LNCaP clone FGC (cell line): Measurements from ENCODE around the gene NDUFB5.

Source experiments
- DNase-seq: peaks from one replicate; pipeline ENCODE4 v3.0.0-alpha.2; 2011; ENCODE audit warnings: low read depth
- H3K4me3 ChIP-seq: 2 replicates; pipeline ENCODE4 v1.5.1; 2011; ENCODE audit warnings: mild to moderate bottlenecking, low read depth, low read length, control low read depth
- CTCF ChIP-seq: IDR thresholded peaks from 2 replicates; pipeline ENCODE4 v1.5.1; 2012; ENCODE audit warnings: mild to moderate bottlenecking; ENCODE audit not compliant: control insufficient read depth, insufficient read depth; ENCODE audit errors: extremely low read depth

The NDUFB5 gene

DNA sequence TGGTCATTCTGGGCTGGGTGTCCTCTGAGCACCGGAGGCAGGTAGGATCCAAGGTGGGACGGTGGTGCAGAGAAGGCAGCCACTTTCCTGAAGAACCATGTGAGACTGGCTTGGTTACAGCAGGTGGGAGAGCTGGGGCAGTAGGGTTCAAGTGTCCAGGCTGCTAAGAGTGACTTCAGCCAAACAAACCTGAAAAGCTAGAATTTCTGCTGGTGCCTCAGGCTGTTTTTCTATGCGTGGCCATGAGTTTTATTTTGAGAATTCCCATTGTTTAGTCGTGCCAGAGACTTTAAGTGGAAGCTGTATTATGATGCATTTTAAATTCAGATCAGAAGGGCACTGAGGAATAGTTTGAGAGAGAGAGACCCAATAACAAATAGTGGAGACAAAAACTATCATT is 68.3 kb downstream of the NDUFB5 start:
- no peak for TF ChIP-seq CTCF
- H3K4me3 ChIP-seq, result no peak overlapping the region
- no peak for DNase-seq

- TF ChIP-seq CTCF, result no peak
- H3K4me3 ChIP-seq, result no peak overlapping the region
- no peak for DNase-seq
Observed at GRCh38 chr3:179673523-179673922, 68.9 kb downstream of the NDUFB5 start.

GRCh38 chr3:179676081-179676480 is 71.5 kb downstream of the NDUFB5 start:
- DNase-seq, result no peak
- TF ChIP-seq CTCF, result no peak
- no peak overlapping the region for H3K4me3 ChIP-seq
